ENCODE results near the gene INAFM1. TPM values are rescaled to one million over a fixed set of nuclear protein-coding genes. Genes with fewer than 3 reads are reported as not detected.

INAFM1 gene
- total and polyA plus RNA-seq, 9 of the 15 experiments (the other 6 are each of a cell fraction or from before 2014, with no cell fraction given), result 0.71 to 30.9 (median 3.1) TPM

- peak; percentile 6 to 11; a peak in 2 of 4 replicates for TF ChIP-seq FOXK2 (conservative IDR thresholded peaks at IDR 0.05 in 1 of 2, IDR thresholded peaks at IDR 0.05 in 1 of 2; ENCODE audit: low read depth in 2 of 2)
- peak; percentile 50 for TF ChIP-seq PHF20 (IDR thresholded peaks at IDR 0.05; ENCODE audit: partially characterized antibody)
- peak; percentile 44; the same call in 1 of the 2 replicates for TF ChIP-seq MAX (CRISPR knock-in tag; IDR thresholded peaks at IDR 0.05)
- no peak for TF ChIP-seq ZNF175 (CRISPR knock-in tag; IDR thresholded peaks at IDR 0.05; ENCODE audit: low read depth)
- no peak for TF ChIP-seq ZNF695 (CRISPR knock-in tag; IDR thresholded peaks at IDR 0.05)
- no peak for TF ChIP-seq PML (IDR thresholded peaks at IDR 0.05; ENCODE audit: low read length)
- peak; percentile 0; the same call in 1 of the 2 replicates for TF ChIP-seq ZNF316 (IDR thresholded peaks at IDR 0.05)
- 0 out of 2 replicates have a peak, but pooled peaks have one; percentile 9 for TF ChIP-seq HMGXB4 (CRISPR knock-in tag; IDR thresholded peaks at IDR 0.05)
- TF ChIP-seq ARNT (IDR thresholded peaks at IDR 0.05), result 0 out of 4 replicates have a peak, but pooled peaks of 1 of the 2 experiments have one; percentile 19
- 0 out of 2 replicates have a peak, but pooled peaks have one; percentile 8 for TF ChIP-seq FOXK1 (CRISPR knock-in tag; IDR thresholded peaks at IDR 0.05; ENCODE audit: borderline replicate concordance)
- no peak for TF ChIP-seq ZNF766 (CRISPR knock-in tag; conservative IDR thresholded peaks at IDR 0.05)
- no peak for TF ChIP-seq U2AF2 (optimal IDR thresholded peaks at IDR 0.05; ENCODE audit: low read depth, low read length)
- peak; percentile 5; the same call in 1 of the 2 replicates for TF ChIP-seq EP400 (IDR thresholded peaks at IDR 0.05)
- no peak for TF ChIP-seq BDP1 (IDR thresholded peaks at IDR 0.05; ENCODE audit: insufficient read depth, insufficient read length)
- no peak for TF ChIP-seq SMARCB1 (IDR thresholded peaks at IDR 0.05; ENCODE audit: insufficient read length, low read depth)
- peak; percentile 32; the same call in 1 of the 2 replicates for TF ChIP-seq ZNF263 (CRISPR knock-in tag; IDR thresholded peaks at IDR 0.05; ENCODE audit: borderline replicate concordance)
- TF ChIP-seq UBTF (IDR thresholded peaks at IDR 0.05; ENCODE audit: borderline replicate concordance in 1 of 2, low read depth in 2 of 2, low read length in 2 of 2), result no peak
- TF ChIP-seq PHB (CRISPR knock-in tag; IDR thresholded peaks at IDR 0.05), result no peak
- no peak for TF ChIP-seq DLX4 (CRISPR knock-in tag; IDR thresholded peaks at IDR 0.05)
- no peak for TF ChIP-seq ZKSCAN8 (CRISPR knock-in tag; IDR thresholded peaks at IDR 0.05)
- TF ChIP-seq THRB (CRISPR knock-in tag; conservative IDR thresholded peaks at IDR 0.05), result no peak
- no peak for TF ChIP-seq NR3C1 (CRISPR knock-in tag; IDR thresholded peaks at IDR 0.05)
- TF ChIP-seq SP2 (IDR thresholded peaks at IDR 0.05; ENCODE audit: extremely low read depth, low read depth, low read length, poor library complexity, severe bottlenecking), result no peak
Observed at GRCh38 chr19:47241919-47242577, 32.6 kb upstream of the INAFM1 start (continued).

All from K562 (cell line).